ENCODE data around the gene PCDH19. TPM values are rescaled to one million over a fixed set of nuclear protein-coding genes. Genes with fewer than 3 reads are reported as not detected.

The PCDH19 gene, protein sequence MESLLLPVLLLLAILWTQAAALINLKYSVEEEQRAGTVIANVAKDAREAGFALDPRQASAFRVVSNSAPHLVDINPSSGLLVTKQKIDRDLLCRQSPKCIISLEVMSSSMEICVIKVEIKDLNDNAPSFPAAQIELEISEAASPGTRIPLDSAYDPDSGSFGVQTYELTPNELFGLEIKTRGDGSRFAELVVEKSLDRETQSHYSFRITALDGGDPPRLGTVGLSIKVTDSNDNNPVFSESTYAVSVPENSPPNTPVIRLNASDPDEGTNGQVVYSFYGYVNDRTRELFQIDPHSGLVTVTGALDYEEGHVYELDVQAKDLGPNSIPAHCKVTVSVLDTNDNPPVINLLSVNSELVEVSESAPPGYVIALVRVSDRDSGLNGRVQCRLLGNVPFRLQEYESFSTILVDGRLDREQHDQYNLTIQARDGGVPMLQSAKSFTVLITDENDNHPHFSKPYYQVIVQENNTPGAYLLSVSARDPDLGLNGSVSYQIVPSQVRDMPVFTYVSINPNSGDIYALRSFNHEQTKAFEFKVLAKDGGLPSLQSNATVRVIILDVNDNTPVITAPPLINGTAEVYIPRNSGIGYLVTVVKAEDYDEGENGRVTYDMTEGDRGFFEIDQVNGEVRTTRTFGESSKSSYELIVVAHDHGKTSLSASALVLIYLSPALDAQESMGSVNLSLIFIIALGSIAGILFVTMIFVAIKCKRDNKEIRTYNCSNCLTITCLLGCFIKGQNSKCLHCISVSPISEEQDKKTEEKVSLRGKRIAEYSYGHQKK (N-terminal part only)
- polyA plus RNA-seq (2012; rRNA removed) = under 0.01 and 0.02 TPM in 2 replicates
- 0.01 TPM in 1 of 2 replicates, not detected in the other for polyA plus RNA-seq (2012; cell fraction: cytosol; rRNA removed)
- polyA plus RNA-seq (2012; cell fraction: nucleus; rRNA removed) = 0.05 and 0.06 TPM in 2 replicates

DNA sequence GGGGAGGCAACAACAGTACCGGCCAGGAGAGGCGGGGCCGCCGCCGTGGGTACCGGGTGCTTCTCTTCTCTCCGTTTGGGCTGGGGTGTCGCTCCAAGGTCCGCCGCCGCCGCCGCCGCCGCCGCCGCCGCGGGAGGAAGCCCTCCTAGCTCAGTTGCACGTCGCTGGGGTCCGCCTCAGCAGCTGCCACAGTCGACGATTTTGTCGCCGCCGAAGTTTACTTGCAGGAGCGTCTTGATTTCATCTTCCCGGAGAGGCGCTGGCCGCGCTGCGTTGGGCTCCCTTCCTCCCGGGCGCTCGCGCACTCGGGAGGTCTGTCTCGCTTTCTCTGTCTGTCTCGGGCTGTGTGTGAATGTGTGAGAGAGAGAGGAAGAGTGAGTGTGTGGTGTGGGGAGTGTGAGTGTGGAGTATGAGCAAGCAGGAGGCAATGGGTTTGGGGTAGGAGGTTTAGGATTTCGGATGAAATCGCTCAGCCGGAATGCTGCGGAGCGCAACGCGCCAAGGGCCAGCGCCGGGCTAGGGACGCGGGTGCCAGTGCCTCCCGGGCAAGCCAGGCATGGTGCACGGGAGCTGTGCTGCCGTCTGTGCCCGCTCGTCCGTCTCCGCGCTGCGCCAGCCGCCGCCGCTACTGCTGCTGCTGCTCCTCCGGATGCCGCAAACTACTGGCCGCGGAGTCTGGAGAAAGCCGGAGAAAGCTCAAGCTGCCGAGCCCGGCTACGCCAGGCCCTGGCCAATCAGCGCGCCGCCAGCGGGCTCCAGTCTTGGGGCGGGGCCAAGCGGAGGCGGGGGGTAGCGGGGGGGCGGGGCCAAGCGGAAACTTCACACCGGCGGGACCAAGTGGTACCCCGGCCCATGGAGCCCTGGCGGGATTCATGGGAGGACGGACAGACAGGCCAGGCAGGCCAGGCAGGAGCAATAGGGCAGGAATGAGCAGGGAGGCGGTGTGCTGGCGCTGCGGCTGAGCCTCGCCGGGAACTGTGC, at the start of gene PCDH19:
Gene PCDH19, minus strand, starts transcription at position 664 of the 981 bp plus-strand sequence. CDS start 1,676 bp downstream, outside the sequence.
- Histone ChIP-seq H3K4me1 (ENCODE audit: control insufficient read depth in 1 of 2, insufficient read depth in 2 of 2, low read depth in 1 of 2, low read length in 1 of 2) (no peaks in the 10 kb centered on the region; a peak in 1 of 4 replicates), H3K9me3 (no peaks in the 10 kb centered on the region), H3K36me3 (replicated peaks in 1 of 2; ENCODE audit: control insufficient read depth in 1 of 2, insufficient read depth in 2 of 2, low read length in 1 of 2) (no peaks in the 10 kb centered on the region), H3F3A (replicated peaks; ENCODE audit: insufficient read depth) (no peaks in the 10 kb centered on the region), H3K9me2 (no peaks in the 10 kb centered on the region), H3K9ac (no peak within 1 kb of the TSS), H3K4me2 (peak within 1 kb of the TSS; percentile 71), H2AFZ (ENCODE audit: low read depth) (0 out of 2 replicates have a peak within 1 kb of the TSS, but pooled peaks have one; percentile 16), H3K27me3 (ENCODE audit: insufficient read depth) (peaks cover 73% of the 10 kb centered on the region), H3K79me2 (ENCODE audit: insufficient read depth) (no peaks in the 10 kb centered on the region), H3K4me3 (ENCODE audit: low read depth in 2 of 2, low read length in 1 of 2) (peak within 1 kb of the TSS; percentile 30 to 35), H3K27ac (ENCODE audit: low read depth in 2 of 2, low read length in 1 of 2) (no peak within 1 kb of the TSS), H4K20me1 (ENCODE audit: insufficient read depth) (no peaks in the 10 kb centered on the region)
- no peak for TF ChIP-seq NRF1 (IDR thresholded peaks at IDR 0.05; ENCODE audit: low read depth, low read length)
- TF ChIP-seq POLR2AphosphoS5 (IDR thresholded peaks at IDR 0.05; ENCODE audit: low read depth, low read length) = no peak
- TF ChIP-seq, protein P1, sequence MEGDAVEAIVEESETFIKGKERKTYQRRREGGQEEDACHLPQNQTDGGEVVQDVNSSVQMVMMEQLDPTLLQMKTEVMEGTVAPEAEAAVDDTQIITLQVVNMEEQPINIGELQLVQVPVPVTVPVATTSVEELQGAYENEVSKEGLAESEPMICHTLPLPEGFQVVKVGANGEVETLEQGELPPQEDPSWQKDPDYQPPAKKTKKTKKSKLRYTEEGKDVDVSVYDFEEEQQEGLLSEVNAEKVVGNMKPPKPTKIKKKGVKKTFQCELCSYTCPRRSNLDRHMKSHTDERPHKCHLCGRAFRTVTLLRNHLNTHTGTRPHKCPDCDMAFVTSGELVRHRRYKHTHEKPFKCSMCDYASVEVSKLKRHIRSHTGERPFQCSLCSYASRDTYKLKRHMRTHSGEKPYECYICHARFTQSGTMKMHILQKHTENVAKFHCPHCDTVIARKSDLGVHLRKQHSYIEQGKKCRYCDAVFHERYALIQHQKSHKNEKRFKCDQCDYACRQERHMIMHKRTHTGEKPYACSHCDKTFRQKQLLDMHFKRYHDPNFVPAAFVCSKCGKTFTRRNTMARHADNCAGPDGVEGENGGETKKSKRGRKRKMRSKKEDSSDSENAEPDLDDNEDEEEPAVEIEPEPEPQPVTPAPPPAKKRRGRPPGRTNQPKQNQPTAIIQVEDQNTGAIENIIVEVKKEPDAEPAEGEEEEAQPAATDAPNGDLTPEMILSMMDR (IDR thresholded peaks at IDR 0.05) = no peak
- TF ChIP-seq RAD21 (IDR thresholded peaks at IDR 0.05; ENCODE audit: low read length) = no peak
- TF ChIP-seq GATA2 (CRISPR knock-in tag; IDR thresholded peaks at IDR 0.05) = no peak
- TF ChIP-seq MXI1 (IDR thresholded peaks at IDR 0.05; ENCODE audit: low read depth, low read length) = no peak
- no peak for TF ChIP-seq MAX (IDR thresholded peaks at IDR 0.05; ENCODE audit: low read depth)
- no peak for TF ChIP-seq USF2 (IDR thresholded peaks at IDR 0.05; ENCODE audit: borderline replicate concordance, low read depth, low read length)
- TF ChIP-seq FOSL2 (IDR thresholded peaks at IDR 0.05; ENCODE audit: borderline replicate concordance, low read depth) = no peak
- TF ChIP-seq RFX5 (IDR thresholded peaks at IDR 0.05; ENCODE audit: low read length) = no peak
- no peak for TF ChIP-seq PBX3 (IDR thresholded peaks at IDR 0.05)
- no peak for TF ChIP-seq GABPA (IDR thresholded peaks at IDR 0.05; ENCODE audit: low read depth)
- no peak for TF ChIP-seq USF1 (IDR thresholded peaks at IDR 0.05; ENCODE audit: borderline replicate concordance, low read depth)
- CTCF ChIA-PET = no interaction called here
- DNase-seq = peak; percentile 86
- WGBS (ENCODE audit: low lambda C conversion rate) = 36% methylated on average over 60 of the region's 91 CpGs
- POLR2A ChIA-PET = no interaction called here
